CD14-positive monocyte (primary cell): ENCODE measurements around the gene TSHZ2. TPM values are rescaled to one million over a fixed set of nuclear protein-coding genes. Genes with fewer than 3 reads are reported as not detected.
"Not testable (repeated sequence)": the region's sequence is repeated elsewhere in the genome, so short reads cannot be mapped to it uniquely, and the experiment has no call there.

Experiments
- DNase-seq, 3 donors: peaks; one replicate each; pipeline ENCODE4 v3.0.0-alpha.2; 2011 to 2022
- H2AFZ ChIP-seq: 2 replicates; pipeline ENCODE4 v1.6.0; 2012; ENCODE audit warnings: mild to moderate bottlenecking, low read depth, low read length, inconsistent platforms; ENCODE audit not compliant: insufficient read depth, poor library complexity, severe bottlenecking
- H3K27ac ChIP-seq, 2 donors: 1 replicate in 1 of 2; 2 replicates in 1 of 2; pipeline ENCODE4 v1.5.1; 2012 to 2013; ENCODE audit warnings: low read length in 2 of 2, control low read depth in 1 of 2, inconsistent platforms in 1 of 2, low read depth in 1 of 2, mild to moderate bottlenecking in 1 of 2
- H3K27me3 ChIP-seq, 2 donors: one replicate each; pipeline versions ENCODE4 v1.6.0 to v1.6.1; 2011 to 2013; ENCODE audit warnings: low read length in 2 of 2; ENCODE audit not compliant: control insufficient read depth in 2 of 2, insufficient read depth in 2 of 2
- H3K36me3 ChIP-seq, 2 donors: replicated peaks in 1 of 2; 1 replicate in 1 of 2; 2 replicates in 1 of 2; pipeline versions ENCODE4 v1.5.1 to v1.6.1; 2012 to 2013; ENCODE audit warnings: low read length in 2 of 2, control low read depth in 1 of 2, inconsistent platforms in 1 of 2, mild to moderate bottlenecking in 1 of 2; ENCODE audit not compliant: insufficient read depth in 2 of 2, control insufficient read depth in 1 of 2
- H3K4me1 ChIP-seq, 2 donors: 1 replicate in 1 of 2; 2 replicates in 1 of 2; pipeline versions ENCODE4 v1.5.1 to v1.6.1; 2012 to 2013; ENCODE audit warnings: low read length in 2 of 2, control low read depth in 1 of 2, inconsistent platforms in 1 of 2, mild to moderate bottlenecking in 1 of 2, moderate library complexity in 1 of 2; ENCODE audit not compliant: insufficient read depth in 2 of 2, control insufficient read depth in 1 of 2
- H3K4me2 ChIP-seq: replicated peaks from 2 replicates; pipeline ENCODE3; 2012; ENCODE audit warnings: low read length, moderate library complexity, mild to moderate bottlenecking; ENCODE audit not compliant: poor library complexity, severe bottlenecking; ENCODE audit errors: extremely low read depth
- H3K4me3 ChIP-seq, 3 experiments: fragments of 200-600 bp in 1 of 3; sonication (generic) in 1 of 3; replicated peaks in 1 of 3; 1 replicate in 2 of 3; 2 replicates in 1 of 3; pipeline ENCODE4 v1.5.1; 2011 to 2013; ENCODE audit warnings: low read length in 3 of 3, mild to moderate bottlenecking in 3 of 3, control low read depth in 2 of 3, low read depth in 2 of 3, inconsistent platforms in 1 of 3, moderate library complexity in 1 of 3
- H3K79me2 ChIP-seq: 2 replicates; pipeline ENCODE4 v1.6.0; 2012; ENCODE audit warnings: mild to moderate bottlenecking, control low read depth, inconsistent platforms, low read length, moderate library complexity; ENCODE audit not compliant: insufficient read depth
- H3K9ac ChIP-seq: 2 replicates; pipeline ENCODE4 v1.6.0; 2017; ENCODE audit warnings: low read length, mild to moderate bottlenecking; ENCODE audit not compliant: insufficient read depth, poor library complexity, severe bottlenecking
- H3K9me3 ChIP-seq, 2 donors: replicated peaks in 1 of 2; 1 replicate in 1 of 2; 2 replicates in 1 of 2; pipeline versions ENCODE4 v1.5.1 to v1.6.1; 2012 to 2013; ENCODE audit warnings: low read length in 2 of 2, control low read depth in 1 of 2; ENCODE audit not compliant: control insufficient read depth in 1 of 2, insufficient read depth in 1 of 2
- H4K20me1 ChIP-seq: 2 replicates; pipeline ENCODE4 v1.6.0; 2012; ENCODE audit warnings: mild to moderate bottlenecking, low read length, control low read depth, moderate library complexity; ENCODE audit not compliant: insufficient read depth
- H3K27ac Mint-ChIP-seq, 7 donors: one replicate each; pipeline ENCODE4 v1.8.0; 2020; ENCODE audit warnings: mild to moderate bottlenecking in 7 of 7, mixed read lengths in 7 of 7, moderate library complexity in 6 of 7, inconsistent platforms in 2 of 7
- H3K27me3 Mint-ChIP-seq, 3 donors: one replicate each; pipeline ENCODE4 v1.8.0; 2021 to 2022; ENCODE audit warnings: low read depth in 3 of 3, mild to moderate bottlenecking in 3 of 3, mixed read lengths in 3 of 3, moderate library complexity in 3 of 3, inconsistent platforms in 1 of 3
- H3K36me3 Mint-ChIP-seq, 2 donors: one replicate each; pipeline ENCODE4 v1.8.0; 2020; ENCODE audit warnings: mixed read lengths in 2 of 2, inconsistent platforms in 1 of 2, mild to moderate bottlenecking in 1 of 2
- H3K4me1 Mint-ChIP-seq: one replicate; pipeline ENCODE4 v1.8.0; 2020; ENCODE audit warnings: mild to moderate bottlenecking, mixed read lengths
- H3K4me3 Mint-ChIP-seq, 2 donors: one replicate each; pipeline ENCODE4 v1.8.0; 2020; ENCODE audit warnings: mild to moderate bottlenecking in 2 of 2, mixed read lengths in 2 of 2, moderate library complexity in 1 of 2
- H3K9me3 Mint-ChIP-seq, 7 donors: one replicate each; pipeline ENCODE4 v1.8.0; 2020 to 2022; ENCODE audit warnings: mixed read lengths in 7 of 7, mild to moderate bottlenecking in 6 of 7, moderate library complexity in 6 of 7, inconsistent platforms in 2 of 7
- WGBS: methylation state at CpG from one replicate; pipeline ENCODE4 v1.1.5; 2013; ENCODE audit warnings: missing lambda C conversion rate; ENCODE audit not compliant: insufficient coverage; 5-methylcytosine and 5-hydroxymethylcytosine counted together
- intact Hi-C, 2 donors: fragments of 100-400 bp; cut with micrococcal nuclease; formaldehyde crosslinking; loops; one replicate each; pipeline versions ENCODE4 v1.15.0 to v1.15.1; 2023
- polyA plus RNA-seq, 3 donors: library from polyadenylated mRNA; depleted of rRNA in 1 of 3; unstranded in 2 of 3; stranded (reverse) in 1 of 3; fragments of 300-500 nt in 2 of 3; fragments of >200 nt in 1 of 3; fragmentation: Illumina TruSeq in 2 of 3; gene quantifications; 1 replicate in 2 of 3; 2 replicates in 1 of 3; pipeline ENCODE4 v1.2.3, GENCODE V29; 2012 to 2021
- TF ChIP-seq, protein P1 (sequence below): fragments of 200-600 bp; IDR thresholded peaks from one replicate; pipeline ENCODE4 v1.8.0; 2022; ENCODE audit warnings: antibody characterized with exemption, mild to moderate bottlenecking

Gene TSHZ2
- polyA plus RNA-seq, 3 donors = not detected

DNA sequence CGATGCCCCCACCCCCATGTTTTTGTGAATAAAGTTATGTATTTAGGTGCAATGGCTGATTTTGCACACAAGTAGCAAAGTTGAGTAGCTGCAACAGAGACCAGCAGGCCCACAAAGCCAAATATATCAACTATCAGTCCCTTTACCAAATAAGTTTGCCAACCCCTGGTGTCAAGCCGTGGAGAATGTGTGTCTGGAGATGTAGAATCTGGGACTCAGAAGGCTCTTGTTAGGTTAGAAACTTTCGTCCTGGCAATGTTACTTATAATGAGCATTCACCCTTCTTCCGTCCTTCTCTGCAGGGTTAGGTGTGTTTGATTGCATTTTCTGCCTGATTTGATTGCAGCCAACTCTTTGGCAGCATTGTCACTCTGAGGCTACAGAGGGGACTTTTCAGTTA is 563.7 kb downstream of the TSHZ2 start:
- Mint-ChIP-seq H3K4me1 (peaks cover 16% of the 10 kb centered on the region), H3K36me3 (no peaks in the 10 kb centered on the region), H3K27ac (no peak overlapping the region), H3K27me3 (peaks cover 3 to 11% (median 8%) of the 10 kb centered on the region in 3 donors), H3K9me3 (peaks cover 0 to 6% (median 0%) of the 10 kb centered on the region in 7 donors), H3K4me3 (no peak overlapping the region)
- Histone ChIP-seq H3K4me2 (no peak overlapping the region), H3K27me3 (no peaks in the 10 kb centered on the region), H3K9ac (no peak overlapping the region), H3K79me2 (no peaks in the 10 kb centered on the region), H3K4me3 (no peak overlapping the region), H2AFZ (no peak overlapping the region), H4K20me1 (no peaks in the 10 kb centered on the region), H3K4me1 (peaks cover 5 to 10% of the 10 kb centered on the region in 2 donors), H3K27ac (no peak overlapping the region), H3K36me3 (no peaks in the 10 kb centered on the region), H3K9me3 (no peaks in the 10 kb centered on the region)
- no peak for DNase-seq
- intact Hi-C loops = no loop called here
- WGBS = 100% methylated on average over 1 of the region's 4 CpGs
- TF ChIP-seq, protein P1, sequence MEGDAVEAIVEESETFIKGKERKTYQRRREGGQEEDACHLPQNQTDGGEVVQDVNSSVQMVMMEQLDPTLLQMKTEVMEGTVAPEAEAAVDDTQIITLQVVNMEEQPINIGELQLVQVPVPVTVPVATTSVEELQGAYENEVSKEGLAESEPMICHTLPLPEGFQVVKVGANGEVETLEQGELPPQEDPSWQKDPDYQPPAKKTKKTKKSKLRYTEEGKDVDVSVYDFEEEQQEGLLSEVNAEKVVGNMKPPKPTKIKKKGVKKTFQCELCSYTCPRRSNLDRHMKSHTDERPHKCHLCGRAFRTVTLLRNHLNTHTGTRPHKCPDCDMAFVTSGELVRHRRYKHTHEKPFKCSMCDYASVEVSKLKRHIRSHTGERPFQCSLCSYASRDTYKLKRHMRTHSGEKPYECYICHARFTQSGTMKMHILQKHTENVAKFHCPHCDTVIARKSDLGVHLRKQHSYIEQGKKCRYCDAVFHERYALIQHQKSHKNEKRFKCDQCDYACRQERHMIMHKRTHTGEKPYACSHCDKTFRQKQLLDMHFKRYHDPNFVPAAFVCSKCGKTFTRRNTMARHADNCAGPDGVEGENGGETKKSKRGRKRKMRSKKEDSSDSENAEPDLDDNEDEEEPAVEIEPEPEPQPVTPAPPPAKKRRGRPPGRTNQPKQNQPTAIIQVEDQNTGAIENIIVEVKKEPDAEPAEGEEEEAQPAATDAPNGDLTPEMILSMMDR = no peak

DNA sequence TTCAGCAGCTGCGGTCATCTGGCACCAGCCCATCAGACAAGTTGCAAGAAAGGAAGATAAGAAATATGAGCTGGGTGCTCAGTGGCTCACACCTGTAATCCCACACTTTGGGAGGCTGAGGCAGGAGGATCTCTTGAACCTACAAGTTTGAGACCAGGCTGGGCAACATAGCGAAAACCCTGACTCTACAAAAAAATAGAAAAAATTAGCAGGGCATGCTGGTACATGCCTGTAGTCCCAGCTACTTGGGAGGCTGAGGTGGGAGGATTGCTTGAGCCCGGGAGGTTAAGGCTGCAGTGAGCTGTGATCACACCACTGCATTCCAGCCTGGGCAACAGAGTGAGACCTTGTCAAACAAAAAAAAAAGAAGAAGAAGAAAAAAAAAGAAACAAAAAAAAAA is 564.2 kb downstream of the TSHZ2 start:
- H3K4me3 ChIP-seq, H3K36me3 ChIP-seq, intact Hi-C loops, H3K27ac ChIP-seq, H3K9me3 Mint-ChIP-seq, H3K36me3 Mint-ChIP-seq, DNase-seq, H3K9me3 ChIP-seq, H3K27me3 ChIP-seq, H3K4me3 Mint-ChIP-seq, H3K9ac ChIP-seq, H2AFZ ChIP-seq, H3K79me2 ChIP-seq, H4K20me1 ChIP-seq, H3K4me2 ChIP-seq: not testable (repeated sequence)
- no CpG with 5 or more reads among the region's 3 CpGs for WGBS
- Mint-ChIP-seq H3K27ac (peak overlapping the region in 1 of 7 donors; percentile 33), H3K27me3 (peaks cover 1 to 11% (median 8%) of the 10 kb centered on the region in 3 donors), H3K4me1 (peaks cover 15% of the 10 kb centered on the region)
- peaks cover 5 to 10% of the 10 kb centered on the region in 2 donors for H3K4me1 ChIP-seq
